Measurements from ENCODE around the gene DPP6.

- no peak for TF ChIP-seq CTCF (conservative IDR thresholded peaks at IDR 0.05; ENCODE audit: low read depth, low read length)
- no peak for TF ChIP-seq EZH2 (IDR thresholded peaks at IDR 0.05; ENCODE audit: borderline replicate concordance, low read depth, low read length, poor library complexity, severe bottlenecking)
These were observed 809.4 kb downstream of the DPP6 start for GRCh38 chr7:154861589-154861988.

All from A673 (cell line).